H7 (cell line): ENCODE data around the gene CUX1. TPM values are rescaled to one million over a fixed set of nuclear protein-coding genes. Genes with fewer than 3 reads are reported as not detected.

Source experiments
- DNase-seq: peaks from one replicate; pipeline ENCODE4 v3.0.0; 2012
- H3K27me3 ChIP-seq: 2 replicates; pipeline ENCODE4 v1.6.0; 2011; ENCODE audit warnings: mild to moderate bottlenecking, low read length; ENCODE audit not compliant: control insufficient read depth, insufficient read depth
- H3K36me3 ChIP-seq: replicated peaks from 2 replicates; pipeline ENCODE4 v1.5.1; 2011; ENCODE audit warnings: low read length; ENCODE audit not compliant: control insufficient read depth, insufficient read depth
- H3K4me3 ChIP-seq: 2 replicates; pipeline ENCODE4 v1.5.1; 2011; ENCODE audit warnings: low read depth, mild to moderate bottlenecking, control low read depth, low read length, moderate library complexity; ENCODE audit not compliant: insufficient read depth
- total RNA-seq: library from RNA; depleted of rRNA; stranded (reverse); fragments of >200 nt; shearing (Covaris generic); gene quantifications from 2 replicates; pipeline ENCODE4 v1.2.3, GENCODE V29; 2014; rRNA removed

Gene CUX1, protein sequence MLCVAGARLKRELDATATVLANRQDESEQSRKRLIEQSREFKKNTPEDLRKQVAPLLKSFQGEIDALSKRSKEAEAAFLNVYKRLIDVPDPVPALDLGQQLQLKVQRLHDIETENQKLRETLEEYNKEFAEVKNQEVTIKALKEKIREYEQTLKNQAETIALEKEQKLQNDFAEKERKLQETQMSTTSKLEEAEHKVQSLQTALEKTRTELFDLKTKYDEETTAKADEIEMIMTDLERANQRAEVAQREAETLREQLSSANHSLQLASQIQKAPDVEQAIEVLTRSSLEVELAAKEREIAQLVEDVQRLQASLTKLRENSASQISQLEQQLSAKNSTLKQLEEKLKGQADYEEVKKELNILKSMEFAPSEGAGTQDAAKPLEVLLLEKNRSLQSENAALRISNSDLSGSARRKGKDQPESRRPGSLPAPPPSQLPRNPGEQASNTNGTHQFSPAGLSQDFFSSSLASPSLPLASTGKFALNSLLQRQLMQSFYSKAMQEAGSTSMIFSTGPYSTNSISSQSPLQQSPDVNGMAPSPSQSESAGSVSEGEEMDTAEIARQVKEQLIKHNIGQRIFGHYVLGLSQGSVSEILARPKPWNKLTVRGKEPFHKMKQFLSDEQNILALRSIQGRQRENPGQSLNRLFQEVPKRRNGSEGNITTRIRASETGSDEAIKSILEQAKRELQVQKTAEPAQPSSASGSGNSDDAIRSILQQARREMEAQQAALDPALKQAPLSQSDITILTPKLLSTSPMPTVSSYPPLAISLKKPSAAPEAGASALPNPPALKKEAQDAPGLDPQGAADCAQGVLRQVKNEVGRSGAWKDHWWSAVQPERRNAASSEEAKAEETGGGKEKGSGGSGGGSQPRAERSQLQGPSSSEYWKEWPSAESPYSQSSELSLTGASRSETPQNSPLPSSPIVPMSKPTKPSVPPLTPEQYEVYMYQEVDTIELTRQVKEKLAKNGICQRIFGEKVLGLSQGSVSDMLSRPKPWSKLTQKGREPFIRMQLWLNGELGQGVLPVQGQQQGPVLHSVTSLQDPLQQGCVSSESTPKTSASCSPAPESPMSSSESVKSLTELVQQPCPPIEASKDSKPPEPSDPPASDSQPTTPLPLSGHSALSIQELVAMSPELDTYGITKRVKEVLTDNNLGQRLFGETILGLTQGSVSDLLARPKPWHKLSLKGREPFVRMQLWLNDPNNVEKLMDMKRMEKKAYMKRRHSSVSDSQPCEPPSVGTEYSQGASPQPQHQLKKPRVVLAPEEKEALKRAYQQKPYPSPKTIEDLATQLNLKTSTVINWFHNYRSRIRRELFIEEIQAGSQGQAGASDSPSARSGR (N-terminal part only)
- total RNA-seq, result 25.3 and 28.2 TPM in 2 replicates

DNA sequence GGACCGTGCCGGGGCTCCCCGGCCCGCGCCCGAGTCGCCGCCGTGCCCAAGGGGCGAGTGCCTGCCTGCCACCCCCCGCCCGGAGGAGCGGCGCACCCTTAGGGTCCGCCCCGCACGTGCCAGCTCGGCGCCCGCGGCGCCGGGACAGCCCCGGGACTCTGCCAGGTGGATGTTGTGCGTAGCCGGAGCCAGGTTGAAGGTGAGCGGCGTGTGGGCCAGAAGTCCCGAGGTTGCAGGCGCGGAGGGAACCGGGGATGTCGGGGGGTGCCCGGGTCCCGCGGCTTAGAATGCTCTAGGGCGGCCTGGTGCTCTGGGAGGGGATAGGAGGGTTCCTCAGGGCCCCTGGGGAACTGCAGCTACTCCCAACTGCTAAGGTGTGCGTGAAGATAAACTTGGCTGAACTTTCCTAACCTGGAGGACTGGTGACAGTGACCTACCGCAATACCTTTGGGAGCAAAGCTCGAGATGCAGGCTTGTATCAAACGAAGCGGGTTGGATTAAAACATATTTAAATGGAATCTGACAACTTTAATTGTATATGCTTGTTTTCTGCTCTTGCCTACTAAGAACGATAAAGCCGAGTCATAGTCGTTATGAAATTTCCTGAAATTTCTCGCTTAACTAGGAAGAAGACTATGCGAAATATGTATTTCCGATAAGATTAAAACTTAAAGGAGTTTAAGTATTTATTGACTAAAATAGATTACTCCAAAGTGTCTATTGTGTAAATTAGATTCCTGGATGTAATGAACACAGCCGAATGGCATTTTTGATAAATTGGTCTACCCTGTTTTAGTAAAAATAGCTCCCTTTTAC is at the start of gene CUX1:
CUX1 (plus strand) TSS at position 156 of the 816 bp plus-strand sequence; CDS start at position 170, 14 bp downstream.
- DNase-seq, result peak; percentile 73
- Histone ChIP-seq H3K4me3 (peak within 1 kb of the TSS; percentile 81), H3K27me3 (peaks cover 8% of the 10 kb centered on the region), H3K36me3 (no peaks in the 10 kb centered on the region)

GRCh38 chr7:101768280-101768679 is 49.1 kb upstream of the CUX1 start:
- DNase-seq, result no peak
- no peak overlapping the region for H3K4me3 ChIP-seq
- H3K36me3 ChIP-seq, result no peaks in the 10 kb centered on the region
- H3K27me3 ChIP-seq, result no peaks in the 10 kb centered on the region

- no peaks in the 10 kb centered on the region for H3K36me3 ChIP-seq
- no peak overlapping the region for H3K4me3 ChIP-seq
- H3K27me3 ChIP-seq, result no peaks in the 10 kb centered on the region
- no peak for DNase-seq
Measured at GRCh38 chr7:101770466-101770865, 47.0 kb upstream of the CUX1 start.

- DNase-seq, result no peak
- H3K27me3 ChIP-seq, result no peaks in the 10 kb centered on the region
- no peak overlapping the region for H3K4me3 ChIP-seq
- no peaks in the 10 kb centered on the region for H3K36me3 ChIP-seq
Measured at GRCh38 chr7:101772508-101773211, 44.8 kb upstream of the CUX1 start.

GRCh38 chr7:101775181-101775580 is 42.2 kb upstream of the CUX1 start:
- Histone ChIP-seq H3K36me3 (no peaks in the 10 kb centered on the region), H3K4me3 (no peak overlapping the region), H3K27me3 (no peaks in the 10 kb centered on the region)
- no peak for DNase-seq

- H3K4me3 ChIP-seq, result no peak overlapping the region
- no peaks in the 10 kb centered on the region for H3K36me3 ChIP-seq
- no peak for DNase-seq
- H3K27me3 ChIP-seq, result no peaks in the 10 kb centered on the region
Measured at GRCh38 chr7:101778026-101778580, 39.3 kb upstream of the CUX1 start.

DNA sequence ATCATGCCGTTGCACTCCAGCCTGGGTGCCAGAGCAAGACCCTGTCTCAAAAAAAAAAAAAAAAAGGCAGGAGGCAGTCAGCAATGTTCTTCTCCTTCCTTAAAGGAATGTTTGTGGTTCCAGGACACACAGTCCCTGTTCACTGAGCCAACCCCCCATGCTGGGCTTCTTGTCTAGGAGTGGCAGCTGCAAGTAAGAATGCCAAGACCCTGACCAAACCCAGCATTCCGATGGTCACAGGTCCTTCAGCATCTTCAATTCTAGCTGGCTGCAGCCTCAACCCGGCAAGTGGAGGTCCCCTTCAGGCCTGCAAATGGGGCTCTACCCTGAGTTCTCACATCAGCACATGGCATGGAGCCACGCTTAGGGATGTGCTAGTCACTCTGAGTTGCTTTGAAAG is 38.2 kb upstream of the CUX1 start:
- Histone ChIP-seq H3K36me3 (no peaks in the 10 kb centered on the region), H3K4me3 (no peak overlapping the region), H3K27me3 (no peaks in the 10 kb centered on the region)
- no peak for DNase-seq

GRCh38 chr7:101780281-101780680 is 37.1 kb upstream of the CUX1 start:
- Histone ChIP-seq H3K36me3 (no peaks in the 10 kb centered on the region), H3K4me3 (no peak overlapping the region), H3K27me3 (no peaks in the 10 kb centered on the region)
- DNase-seq, result no peak

- Histone ChIP-seq H3K4me3 (no peak overlapping the region), H3K27me3 (no peaks in the 10 kb centered on the region), H3K36me3 (no peaks in the 10 kb centered on the region)
- no peak for DNase-seq
Measured at GRCh38 chr7:101781439-101781838, 36.0 kb upstream of the CUX1 start.

DNA sequence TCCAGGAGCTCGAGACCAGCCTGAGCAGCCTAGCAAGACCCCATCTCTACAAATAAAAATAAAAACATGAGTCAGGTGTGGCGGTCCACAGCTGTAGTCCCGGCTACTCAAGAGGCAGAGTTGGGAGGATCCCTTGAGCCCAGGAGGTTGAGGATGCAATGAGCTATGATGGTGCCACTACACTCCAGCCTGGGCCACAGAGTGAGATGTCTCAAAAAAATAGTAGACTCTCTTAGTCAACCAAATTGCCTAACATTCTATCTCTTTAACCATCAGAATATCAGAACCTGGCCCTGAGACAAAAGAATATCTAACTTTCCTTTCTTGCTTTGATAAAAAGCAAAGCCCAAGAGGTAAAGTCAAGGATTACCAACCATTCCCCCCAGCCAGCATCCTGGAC is 35.0 kb upstream of the CUX1 start:
- Histone ChIP-seq H3K36me3 (no peaks in the 10 kb centered on the region), H3K4me3 (no peak overlapping the region), H3K27me3 (no peaks in the 10 kb centered on the region)
- no peak for DNase-seq

DNA sequence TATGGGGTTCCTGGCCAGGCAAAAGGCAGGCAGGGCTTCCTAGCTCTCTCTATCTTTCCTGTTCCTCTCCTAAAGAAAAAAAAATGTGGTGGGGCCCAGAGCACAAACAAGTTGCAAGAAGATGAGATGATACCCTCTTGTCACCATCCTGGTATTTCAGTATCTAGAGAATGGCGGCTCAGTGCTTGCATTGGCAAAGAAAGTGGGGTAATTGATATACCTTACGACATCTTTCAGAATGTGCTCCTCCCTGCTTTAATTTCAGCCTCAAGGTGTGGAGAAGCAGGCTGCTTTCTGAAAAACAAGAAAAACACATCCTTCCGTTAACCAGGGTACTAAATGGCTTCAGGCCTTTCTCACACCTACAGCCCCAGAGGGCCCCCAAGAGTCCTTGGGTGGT is 34.5 kb upstream of the CUX1 start:
- Histone ChIP-seq H3K4me3 (no peak overlapping the region), H3K27me3 (no peaks in the 10 kb centered on the region), H3K36me3 (no peaks in the 10 kb centered on the region)
- no peak for DNase-seq

DNA sequence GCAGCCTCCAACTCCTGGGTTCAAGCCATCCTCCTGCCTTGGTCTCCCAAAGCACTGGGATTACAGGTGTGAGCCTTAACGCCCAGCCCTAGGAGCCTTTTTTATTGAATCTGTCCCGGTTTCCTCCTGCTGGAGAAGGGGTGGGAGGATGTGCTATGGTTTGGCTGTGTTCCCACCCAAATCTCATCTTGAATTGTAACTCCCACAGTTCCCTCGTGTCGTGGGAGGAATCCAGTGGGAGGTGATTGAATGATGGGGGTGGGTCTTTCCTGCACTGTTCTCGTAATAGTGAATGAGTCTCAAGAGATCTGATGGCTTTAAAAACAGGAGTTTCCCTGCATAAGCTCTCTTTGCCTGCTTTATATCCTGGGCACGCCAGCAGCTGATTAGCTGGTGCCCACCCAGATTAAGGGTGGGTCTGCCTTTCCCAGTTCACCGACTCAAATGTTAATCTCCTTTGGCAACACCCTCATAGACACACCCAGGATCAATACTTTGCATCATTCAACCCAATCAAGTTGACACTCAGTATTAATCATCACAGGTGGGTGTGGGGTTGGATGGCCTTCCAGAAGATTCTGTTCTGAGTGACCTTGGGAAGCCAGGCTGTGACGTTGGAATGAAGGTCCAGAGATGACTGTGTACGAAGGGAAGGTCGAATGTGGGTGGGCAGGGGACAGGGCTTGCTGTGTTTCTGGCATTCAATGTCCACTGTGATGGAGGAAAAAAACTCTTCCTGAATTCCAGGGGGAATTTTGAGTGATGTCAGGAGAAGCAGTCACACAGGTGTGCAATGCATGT is 33.8 kb upstream of the CUX1 start:
- Histone ChIP-seq H3K4me3 (no peak overlapping the region), H3K36me3 (no peaks in the 10 kb centered on the region), H3K27me3 (no peaks in the 10 kb centered on the region)
- DNase-seq, result no peak
